Measurements from ENCODE around the gene MYL4. TPM values are rescaled to one million over a fixed set of nuclear protein-coding genes. Genes with fewer than 3 reads are reported as not detected.

Gene MYL4
- total RNA-seq, 1 experiment from 2014 or later: not detected

- POLR2A ChIA-PET (ENCODE audit: low non-redundant PET): no interaction called here
- no peaks in the 10 kb centered on the region for H3K9me3 ChIP-seq (ENCODE audit: low read depth, low read length, poor library complexity, severe bottlenecking)
- intact Hi-C loops (cut with micrococcal nuclease; ENCODE audit: unreplicated experiment): no loop called here
- H3K27ac ChIP-seq (ENCODE audit: low read depth, low read length, poor library complexity, severe bottlenecking): no peak overlapping the region
- peaks cover 3% of the 10 kb centered on the region for H3K4me1 ChIP-seq (ENCODE audit: insufficient read depth, low read length, poor library complexity, severe bottlenecking)
- DNase-seq (ENCODE audit: low spot score): no peak
- CTCF ChIA-PET: no interaction called here
- no peaks in the 10 kb centered on the region for H3K27me3 ChIP-seq (replicated peaks; ENCODE audit: insufficient read depth, low read depth, low read length, poor library complexity)
- TF ChIP-seq EZH2 (IDR thresholded peaks at IDR 0.05; ENCODE audit: borderline replicate concordance, low read depth, low read length, poor library complexity, severe bottlenecking) (no peak), CTCF (conservative IDR thresholded peaks at IDR 0.05; ENCODE audit: low read depth, low read length) (no peak)
- H3K36me3 ChIP-seq (ENCODE audit: insufficient read depth, low read length, poor library complexity, severe bottlenecking): no peaks in the 10 kb centered on the region
- no peak overlapping the region for H3K4me3 ChIP-seq (ENCODE audit: low read depth, low read length, poor library complexity, severe bottlenecking)
- BruUV-seq (replicated peaks): no TSS peak
These were observed 23.3 kb downstream of the MYL4 start for GRCh38 chr17:47232465-47232864.

GRCh38 chr17:47235506-47235905 lies 26.4 kb downstream of the MYL4 start:
- H3K4me3 ChIP-seq (ENCODE audit: low read depth, low read length, poor library complexity, severe bottlenecking): no peak overlapping the region
- CTCF ChIA-PET: no interaction called here
- no peak for DNase-seq (ENCODE audit: low spot score)

GRCh38 chr17:47235923-47236322 lies 26.8 kb downstream of the MYL4 start:
- TF ChIP-seq EZH2 (IDR thresholded peaks at IDR 0.05; ENCODE audit: borderline replicate concordance, low read depth, low read length, poor library complexity, severe bottlenecking) (no peak), CTCF (conservative IDR thresholded peaks at IDR 0.05; ENCODE audit: low read depth, low read length) (no peak)
- peaks cover 8% of the 10 kb centered on the region for H3K4me1 ChIP-seq (ENCODE audit: insufficient read depth, low read length, poor library complexity, severe bottlenecking)
- no peak overlapping the region for H3K4me3 ChIP-seq (ENCODE audit: low read depth, low read length, poor library complexity, severe bottlenecking)
- no TSS peak for BruUV-seq (replicated peaks)
- no peaks in the 10 kb centered on the region for H3K27me3 ChIP-seq (replicated peaks; ENCODE audit: insufficient read depth, low read depth, low read length, poor library complexity)
- intact Hi-C loops (cut with micrococcal nuclease; ENCODE audit: unreplicated experiment): no loop called here
- ChIA-PET POLR2A (ENCODE audit: low non-redundant PET) (no interaction called here), CTCF (no interaction called here)
- H3K36me3 ChIP-seq (ENCODE audit: insufficient read depth, low read length, poor library complexity, severe bottlenecking): no peaks in the 10 kb centered on the region
- H3K9me3 ChIP-seq (ENCODE audit: low read depth, low read length, poor library complexity, severe bottlenecking): no peaks in the 10 kb centered on the region
- no peak for DNase-seq (ENCODE audit: low spot score)
- H3K27ac ChIP-seq (ENCODE audit: low read depth, low read length, poor library complexity, severe bottlenecking): no peak overlapping the region

More at GRCh38 chr17:47235506-47235905, 26.4 kb downstream of the MYL4 start:
- TF ChIP-seq EZH2 (IDR thresholded peaks at IDR 0.05; ENCODE audit: borderline replicate concordance, low read depth, low read length, poor library complexity, severe bottlenecking) (no peak), CTCF (conservative IDR thresholded peaks at IDR 0.05; ENCODE audit: low read depth, low read length) (no peak)
- no peaks in the 10 kb centered on the region for H3K36me3 ChIP-seq (ENCODE audit: insufficient read depth, low read length, poor library complexity, severe bottlenecking)
- H3K9me3 ChIP-seq (ENCODE audit: low read depth, low read length, poor library complexity, severe bottlenecking): no peaks in the 10 kb centered on the region
- POLR2A ChIA-PET (ENCODE audit: low non-redundant PET): no interaction called here
- no peaks in the 10 kb centered on the region for H3K27me3 ChIP-seq (replicated peaks; ENCODE audit: insufficient read depth, low read depth, low read length, poor library complexity)
- peaks cover 8% of the 10 kb centered on the region for H3K4me1 ChIP-seq (ENCODE audit: insufficient read depth, low read length, poor library complexity, severe bottlenecking)
- no peak overlapping the region for H3K27ac ChIP-seq (ENCODE audit: low read depth, low read length, poor library complexity, severe bottlenecking)
- intact Hi-C loops (cut with micrococcal nuclease; ENCODE audit: unreplicated experiment): no loop called here
- no TSS peak for BruUV-seq (replicated peaks)

Measured in A673 (cell line).